ENCODE data around the gene ZMIZ1.

The ZMIZ1 gene

GRCh38 chr10:79313911-79314439, 245.2 kb downstream of the ZMIZ1 start:
- H3K9me3 ChIP-seq (ENCODE audit: control insufficient read depth, insufficient read depth, low read depth, low read length) = no peaks in the 10 kb centered on the region
- peaks cover 0 to 20% of the 10 kb centered on the region in 2 experiments; a peak in 1 of 3 replicates for H3K36me3 ChIP-seq (ENCODE audit: control insufficient read depth in 2 of 2, insufficient read depth in 1 of 2, low read length in 2 of 2)
- no peak overlapping the region for H3K4me3 ChIP-seq (ENCODE audit: low read depth, low read length)
- H3K4me1 ChIP-seq (ENCODE audit: control insufficient read depth, insufficient read depth, low read length) = no peaks in the 10 kb centered on the region
- H3K27ac ChIP-seq (ENCODE audit: extremely low read depth, low read depth, low read length) = no peak overlapping the region
- TF ChIP-seq ZNF16 (tag by site-specific recombination; IDR thresholded peaks at IDR 0.05; ENCODE audit: low read depth) (no peak), ZNF2 (tag by site-specific recombination; IDR thresholded peaks at IDR 0.05) (no peak), ZNF132 (tag by site-specific recombination; IDR thresholded peaks at IDR 0.05; ENCODE audit: borderline replicate concordance) (no peak), ZNF639 (tag by site-specific recombination; IDR thresholded peaks at IDR 0.05) (no peak), PBX3 (CRISPR knock-in tag; IDR thresholded peaks at IDR 0.05) (no peak), REPIN1 (tag by site-specific recombination; IDR thresholded peaks at IDR 0.05; ENCODE audit: low read depth) (no peak), ZNF837 (tag by site-specific recombination; IDR thresholded peaks at IDR 0.05) (no peak), TCF7L2 (IDR thresholded peaks at IDR 0.05; ENCODE audit: borderline replicate concordance, low read depth, low read length) (no peak), ZNF423 (tag by site-specific recombination; IDR thresholded peaks at IDR 0.05) (no peak), ZSCAN23 (tag by site-specific recombination; IDR thresholded peaks at IDR 0.05) (no peak), ZNF426 (tag by site-specific recombination; IDR thresholded peaks at IDR 0.05) (no peak), ZSCAN16 (tag by site-specific recombination; IDR thresholded peaks at IDR 0.05) (no peak), KLF16 (tag by site-specific recombination; IDR thresholded peaks at IDR 0.05) (no peak), PRDM1 (tag by site-specific recombination; IDR thresholded peaks at IDR 0.05) (no peak)
- POLR2A ChIA-PET = no interaction called here
- CTCF ChIA-PET = interaction anchor here (0.9 kb wide), 1 partner anchor 8 kb away, joined by 3 read pairs; no protein-coding TSS in a partner anchor

- ChIA-PET POLR2A (interaction anchor here (0.7 kb wide), 1 partner anchor 291 kb away, joined by 3 read pairs; no protein-coding TSS in a partner anchor), CTCF (interaction anchor here (0.7 to 0.9 kb wide), 2 partner anchors 9 to 83 kb away, joined by 3 read pairs; no protein-coding TSS in a partner anchor)
- Histone ChIP-seq H3K4me1 (ENCODE audit: control insufficient read depth, insufficient read depth, low read length) (no peaks in the 10 kb centered on the region), H3K9me3 (ENCODE audit: control insufficient read depth, insufficient read depth, low read depth, low read length) (no peaks in the 10 kb centered on the region), H3K4me3 (ENCODE audit: low read depth, low read length) (no peak overlapping the region), H3K27ac (ENCODE audit: extremely low read depth, low read depth, low read length) (no peak overlapping the region), H3K36me3 (ENCODE audit: control insufficient read depth in 2 of 2, insufficient read depth in 1 of 2, low read length in 2 of 2) (peaks cover 0 to 10% of the 10 kb centered on the region in 2 experiments; a peak in 1 of 3 replicates)
- no peak for TF ChIP-seq ZNF169 (tag by site-specific recombination; IDR thresholded peaks at IDR 0.05)
- TF ChIP-seq ZNF423 (tag by site-specific recombination; IDR thresholded peaks at IDR 0.05) = no peak
- no peak for TF ChIP-seq ZNF837 (tag by site-specific recombination; IDR thresholded peaks at IDR 0.05)
- no peak for TF ChIP-seq ZNF600 (tag by site-specific recombination; IDR thresholded peaks at IDR 0.05)
- no peak for TF ChIP-seq ZNF621 (tag by site-specific recombination; IDR thresholded peaks at IDR 0.05)
- TF ChIP-seq ZNF530 (tag by site-specific recombination; IDR thresholded peaks at IDR 0.05; ENCODE audit: low read depth) = no peak
These were observed 246.2 kb downstream of the ZMIZ1 start for GRCh38 chr10:79314761-79315601.

- CTCF ChIA-PET = interaction anchor here (0.7 kb wide), 2 partner anchors 8 to 84 kb away, joined by 3 to 4 read pairs; no protein-coding TSS in a partner anchor
- Histone ChIP-seq H3K4me1 (ENCODE audit: control insufficient read depth, insufficient read depth, low read length) (no peaks in the 10 kb centered on the region), H3K9me3 (ENCODE audit: control insufficient read depth, insufficient read depth, low read depth, low read length) (no peaks in the 10 kb centered on the region), H3K4me3 (ENCODE audit: low read depth, low read length) (no peak overlapping the region), H3K27ac (ENCODE audit: extremely low read depth, low read depth, low read length) (no peak overlapping the region), H3K36me3 (ENCODE audit: control insufficient read depth in 2 of 2, insufficient read depth in 1 of 2, low read length in 2 of 2) (peaks cover 0 to 7% of the 10 kb centered on the region in 2 experiments; a peak in 1 of 3 replicates)
- POLR2A ChIA-PET = interaction anchor here (0.7 kb wide), 1 partner anchor 291 kb away, joined by 3 read pairs; no protein-coding TSS in a partner anchor
- TF ChIP-seq ZBTB44 (tag by site-specific recombination; IDR thresholded peaks at IDR 0.05) (no peak), ZBTB10 (tag by site-specific recombination; IDR thresholded peaks at IDR 0.05) (no peak), PRDM6 (tag by site-specific recombination; IDR thresholded peaks at IDR 0.05) (no peak), ZNF514 (tag by site-specific recombination; IDR thresholded peaks at IDR 0.05) (no peak)
These were observed 246.8 kb downstream of the ZMIZ1 start for GRCh38 chr10:79315602-79315920.

Data from HEK293 (cell line).